Breast epithelium (tissue), 4 donors: Measurements from ENCODE around the gene UBIAD1. TPM values are rescaled to one million over a fixed set of nuclear protein-coding genes. Genes with fewer than 3 reads are reported as not detected.
"Not testable (repeated sequence)": the region's sequence is repeated elsewhere in the genome, so short reads cannot be mapped to it uniquely, and the experiment has no call there.

Experiments
- DNase-seq, 2 donors: peaks; one replicate each; pipeline ENCODE4 v3.0.0-alpha.2; 2019; ENCODE audit warnings: low spot score in 2 of 2
- H3K27ac ChIP-seq, 2 donors: fragments of 200-600 bp; sonication (generic) in 1 of 2; one replicate each; pipeline ENCODE4 v1.5.1; 2016 to 2019; ENCODE audit warnings: mild to moderate bottlenecking in 1 of 2
- H3K27me3 ChIP-seq, 2 donors: fragments of 200-600 bp; sonication (generic) in 1 of 2; one replicate each; pipeline versions ENCODE4 v1.5.1 to v1.6.0; 2017 to 2019; ENCODE audit warnings: control low read depth in 1 of 2, mild to moderate bottlenecking in 1 of 2
- H3K36me3 ChIP-seq: fragments of 200-600 bp; one replicate; pipeline ENCODE4 v1.5.1; 2019
- H3K4me1 ChIP-seq, 2 donors: fragments of 200-600 bp; sonication (generic); one replicate each; pipeline ENCODE4 v1.5.1; 2016 to 2019; ENCODE audit warnings: control low read depth in 1 of 2
- H3K4me3 ChIP-seq, 3 donors: fragments of 200-600 bp; sonication (generic); 1 replicate in 2 of 3; 2 replicates in 1 of 3; pipeline ENCODE4 v1.5.1; 2016 to 2019; ENCODE audit warnings: mild to moderate bottlenecking in 3 of 3, moderate library complexity in 2 of 3
- H3K9me3 ChIP-seq, 2 donors: fragments of 200-600 bp; sonication (generic) in 1 of 2; one replicate each; pipeline ENCODE4 v1.5.1; 2016 to 2019; ENCODE audit warnings: control low read depth in 1 of 2
- POLR2A ChIP-seq: fragments of 450-650 bp; IDR thresholded peaks from one replicate; pipeline ENCODE4 v1.6.1; 2016; ENCODE audit warnings: antibody characterized with exemption, mild to moderate bottlenecking, moderate library complexity
- POLR2AphosphoS5 ChIP-seq, 3 donors: sonication (generic); formaldehyde crosslinking; IDR thresholded peaks; one replicate each; pipeline ENCODE4 v1.6.1; 2017; ENCODE audit warnings: antibody characterized with exemption in 3 of 3
- intact Hi-C: fragments of 100-400 bp; cut with DNase I; formaldehyde crosslinking; loops from one replicate; pipeline ENCODE4 v1.15.1; 2023; ENCODE audit warnings: low total_unique reads
- total RNA-seq, 3 donors: library from RNA; depleted of rRNA; stranded (reverse); fragments of >200 nt; gene quantifications; one replicate each; pipeline ENCODE4 v1.1.0, GENCODE V29; 2016
- TF ChIP-seq, protein P1 (sequence below), 3 donors: fragments of 450-650 bp; IDR thresholded peaks; one replicate each; pipeline ENCODE4 v1.5.1; 2016 to 2017; ENCODE audit warnings: antibody characterized with exemption in 3 of 3, mild to moderate bottlenecking in 3 of 3, moderate library complexity in 3 of 3

The UBIAD1 gene
- total RNA-seq, 3 donors from 2014 or later, result 13.4 to 20.6 (median 16.4) TPM

DNA sequence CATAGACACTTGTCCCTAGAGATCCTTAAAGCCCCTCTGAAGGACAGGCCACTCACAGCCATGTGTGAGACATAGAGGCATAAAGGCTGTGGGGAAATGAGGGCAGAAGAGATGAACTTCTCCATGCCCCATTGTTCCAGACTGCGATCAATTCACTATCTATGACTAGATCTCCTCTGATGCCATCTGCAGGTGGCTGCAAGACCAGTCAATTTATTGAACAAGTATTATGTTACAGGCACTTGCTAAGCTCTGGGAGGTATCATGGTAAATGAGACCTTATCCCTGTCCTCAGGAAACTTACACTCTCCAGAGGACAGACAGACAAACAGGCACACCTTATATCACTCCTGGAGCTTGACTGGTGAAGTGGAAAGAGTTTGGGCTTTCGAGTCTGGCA lies 22.9 kb downstream of the UBIAD1 start:
- intact Hi-C loops, result no loop called here
- no peaks in the 10 kb centered on the region for H3K4me1 ChIP-seq
- H3K27me3 ChIP-seq, result no peaks in the 10 kb centered on the region
- H3K27ac ChIP-seq, result no peak overlapping the region
- H3K36me3 ChIP-seq, result no peaks in the 10 kb centered on the region
- H3K9me3 ChIP-seq, result no peaks in the 10 kb centered on the region
- TF ChIP-seq POLR2A (no peak), POLR2AphosphoS5 (IDR thresholded peaks at IDR 0.05) (no peak)
- TF ChIP-seq, protein P1, sequence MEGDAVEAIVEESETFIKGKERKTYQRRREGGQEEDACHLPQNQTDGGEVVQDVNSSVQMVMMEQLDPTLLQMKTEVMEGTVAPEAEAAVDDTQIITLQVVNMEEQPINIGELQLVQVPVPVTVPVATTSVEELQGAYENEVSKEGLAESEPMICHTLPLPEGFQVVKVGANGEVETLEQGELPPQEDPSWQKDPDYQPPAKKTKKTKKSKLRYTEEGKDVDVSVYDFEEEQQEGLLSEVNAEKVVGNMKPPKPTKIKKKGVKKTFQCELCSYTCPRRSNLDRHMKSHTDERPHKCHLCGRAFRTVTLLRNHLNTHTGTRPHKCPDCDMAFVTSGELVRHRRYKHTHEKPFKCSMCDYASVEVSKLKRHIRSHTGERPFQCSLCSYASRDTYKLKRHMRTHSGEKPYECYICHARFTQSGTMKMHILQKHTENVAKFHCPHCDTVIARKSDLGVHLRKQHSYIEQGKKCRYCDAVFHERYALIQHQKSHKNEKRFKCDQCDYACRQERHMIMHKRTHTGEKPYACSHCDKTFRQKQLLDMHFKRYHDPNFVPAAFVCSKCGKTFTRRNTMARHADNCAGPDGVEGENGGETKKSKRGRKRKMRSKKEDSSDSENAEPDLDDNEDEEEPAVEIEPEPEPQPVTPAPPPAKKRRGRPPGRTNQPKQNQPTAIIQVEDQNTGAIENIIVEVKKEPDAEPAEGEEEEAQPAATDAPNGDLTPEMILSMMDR (IDR thresholded peaks at IDR 0.05), result no peak
- no peak for DNase-seq
- H3K4me3 ChIP-seq, result no peak overlapping the region

DNA sequence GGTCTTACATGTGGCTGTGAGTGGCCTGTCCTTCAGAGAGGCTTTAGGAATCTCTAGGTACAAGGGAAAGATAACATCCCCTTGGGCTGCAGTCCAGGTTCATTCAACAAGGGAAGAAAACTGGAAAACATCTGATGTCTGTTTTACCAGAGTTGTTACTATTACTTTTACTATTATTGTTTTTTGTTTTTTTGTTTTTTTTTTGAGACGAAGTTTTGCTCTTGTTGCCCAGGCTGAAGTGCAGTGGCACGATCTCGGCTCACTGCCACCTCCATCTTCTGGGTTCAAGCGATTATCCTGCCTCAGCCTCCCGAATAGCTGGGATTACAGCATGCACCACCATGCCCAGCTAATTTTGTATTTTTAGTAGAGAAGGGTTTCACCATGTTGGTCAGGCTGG lies 24.8 kb downstream of the UBIAD1 start:
- H3K27me3 ChIP-seq, H3K4me1 ChIP-seq, H3K36me3 ChIP-seq, H3K4me3 ChIP-seq, DNase-seq, H3K9me3 ChIP-seq, H3K27ac ChIP-seq, intact Hi-C loops: not testable (repeated sequence)

DNA sequence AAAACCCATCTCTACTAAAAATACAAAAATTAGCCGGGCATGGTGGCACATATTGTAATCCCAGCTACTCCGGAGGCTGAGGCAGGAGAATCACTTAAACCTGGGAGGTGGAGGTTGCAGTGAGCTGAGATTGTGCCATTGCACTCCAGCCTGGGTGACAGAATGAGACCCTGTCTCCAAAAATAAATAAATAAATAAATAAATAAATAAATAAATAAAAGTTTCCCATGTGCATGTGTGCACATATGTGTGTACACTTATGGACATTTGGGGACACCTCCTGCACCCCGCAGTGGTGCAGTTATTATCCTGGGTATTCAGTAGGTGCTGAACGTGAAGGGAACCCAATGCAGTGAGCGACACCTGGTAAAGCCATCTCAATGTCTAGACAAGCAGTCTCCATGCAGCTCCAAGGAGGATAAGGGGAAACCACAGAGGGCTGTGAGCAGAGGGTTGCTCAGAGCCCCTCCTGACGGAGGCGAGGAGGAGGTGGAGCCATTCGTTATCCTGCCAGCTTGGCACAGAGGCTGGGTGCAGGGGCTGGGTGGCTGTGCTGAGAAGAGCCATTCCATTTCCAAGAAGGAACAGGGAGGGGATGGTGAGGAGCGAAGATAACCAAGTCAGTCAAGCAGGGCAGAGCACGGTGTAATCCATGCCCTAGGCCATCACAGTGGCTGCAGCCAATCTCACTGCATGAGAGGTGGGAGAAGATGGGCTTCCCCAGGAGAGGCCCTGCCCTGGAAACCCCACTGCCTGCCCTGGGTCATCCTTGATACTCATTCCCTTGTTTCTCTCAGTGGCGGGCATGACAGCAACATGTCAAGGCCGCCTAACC lies 25.6 kb downstream of the UBIAD1 start:
- intact Hi-C loops, result no loop called here
- no peaks in the 10 kb centered on the region for H3K4me1 ChIP-seq
- no peaks in the 10 kb centered on the region for H3K9me3 ChIP-seq
- no peak overlapping the region for H3K27ac ChIP-seq
- H3K36me3 ChIP-seq, result no peaks in the 10 kb centered on the region
- H3K4me3 ChIP-seq, result no peak overlapping the region
- no peaks in the 10 kb centered on the region for H3K27me3 ChIP-seq
- DNase-seq, result no peak
- TF ChIP-seq, protein P1 (IDR thresholded peaks at IDR 0.05), result no peak
- no peak for TF ChIP-seq POLR2A
- no peak for TF ChIP-seq POLR2AphosphoS5 (IDR thresholded peaks at IDR 0.05)

DNA sequence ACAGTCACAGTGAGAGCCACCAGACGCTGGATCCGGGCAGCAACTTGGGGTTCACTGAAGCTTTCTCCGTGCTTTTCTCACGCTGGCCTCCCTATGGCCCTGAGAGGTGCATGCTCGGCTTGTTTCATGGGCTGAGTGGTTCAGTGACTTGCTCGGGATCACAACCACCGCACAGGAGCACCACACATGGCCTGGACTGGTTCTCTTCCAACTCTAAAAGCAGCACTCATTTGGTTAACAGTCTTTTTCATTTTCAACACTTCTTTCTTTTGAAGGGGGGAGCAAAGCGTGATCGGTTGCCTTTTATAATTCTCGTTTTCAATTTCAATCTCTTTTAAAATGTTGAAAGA lies 26.2 kb downstream of the UBIAD1 start:
- TF ChIP-seq, protein P1 (IDR thresholded peaks at IDR 0.05), result no peak
- TF ChIP-seq POLR2AphosphoS5 (IDR thresholded peaks at IDR 0.05) (no peak), POLR2A (no peak)
- no peak for DNase-seq
- Histone ChIP-seq H3K27me3 (no peaks in the 10 kb centered on the region), H3K4me1 (no peaks in the 10 kb centered on the region), H3K36me3 (no peaks in the 10 kb centered on the region), H3K9me3 (no peaks in the 10 kb centered on the region), H3K27ac (no peak overlapping the region), H3K4me3 (no peak overlapping the region)
- intact Hi-C loops, result no loop called here

DNA sequence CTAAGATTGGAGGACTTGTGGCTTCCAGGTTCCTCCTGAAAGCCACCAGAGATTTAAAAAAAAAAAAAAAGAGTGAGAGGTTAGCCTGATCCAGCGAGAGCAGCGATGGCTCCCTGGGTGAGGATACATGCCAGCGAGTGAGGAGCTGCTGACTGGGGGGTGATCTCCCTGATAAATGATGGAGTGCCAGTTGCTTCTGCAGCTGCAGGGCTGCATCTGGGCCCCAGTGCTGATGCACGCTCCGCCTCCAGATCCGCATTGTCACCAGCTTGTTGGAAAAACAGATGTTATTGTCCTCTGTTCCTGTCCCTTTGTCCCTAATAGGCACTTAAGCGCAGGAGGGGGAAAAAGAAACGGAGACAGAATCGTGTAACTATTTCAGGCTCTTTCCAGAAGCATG lies 28.6 kb downstream of the UBIAD1 start:
- intact Hi-C loops, result no loop called here

More for the DNA sequence above, 28.6 kb downstream of the UBIAD1 start:
- Histone ChIP-seq H3K4me1 (no peaks in the 10 kb centered on the region), H3K36me3 (no peaks in the 10 kb centered on the region), H3K27ac (no peak overlapping the region), H3K27me3 (no peaks in the 10 kb centered on the region), H3K4me3 (no peak overlapping the region), H3K9me3 (no peaks in the 10 kb centered on the region)
- TF ChIP-seq, protein P1 (IDR thresholded peaks at IDR 0.05), result no peak
- no peak for TF ChIP-seq POLR2A
- TF ChIP-seq POLR2AphosphoS5 (IDR thresholded peaks at IDR 0.05), result no peak
- DNase-seq, result no peak
